GM12875 (cell line): ENCODE data around the gene PDIA3.

Experiments
- H3K4me3 ChIP-seq: one replicate; pipeline ENCODE4 v1.5.1; 2011; ENCODE audit warnings: low read depth, low read length, control low read depth
- TF ChIP-seq, protein P1 (sequence below): IDR thresholded peaks from 2 replicates; pipeline ENCODE4 v1.5.1; 2011; ENCODE audit warnings: low read depth, mild to moderate bottlenecking, control low read depth, inconsistent platforms, low read length, moderate library complexity, borderline replicate concordance; ENCODE audit not compliant: insufficient read depth

The PDIA3 gene

DNA sequence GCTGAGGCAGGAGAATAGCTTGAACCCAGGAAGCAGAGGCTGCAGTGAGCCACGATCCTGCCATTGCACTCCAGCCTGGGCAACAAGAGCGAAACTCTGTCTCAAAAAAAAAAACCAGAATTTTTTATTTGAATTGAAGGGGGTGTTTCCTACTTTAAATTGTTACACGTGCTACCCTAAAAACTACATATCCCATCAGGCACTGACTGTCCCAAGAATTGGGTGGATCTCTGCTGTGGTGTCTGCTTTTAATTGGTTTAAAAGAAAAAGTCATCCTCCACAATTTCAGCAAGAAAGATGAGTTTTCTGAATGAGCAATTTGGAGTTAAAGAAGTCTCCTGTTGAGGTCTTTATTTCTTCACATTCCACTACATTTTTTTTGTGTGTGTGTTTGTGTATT is 2.1 kb downstream of the PDIA3 start:
- TF ChIP-seq, protein P1, sequence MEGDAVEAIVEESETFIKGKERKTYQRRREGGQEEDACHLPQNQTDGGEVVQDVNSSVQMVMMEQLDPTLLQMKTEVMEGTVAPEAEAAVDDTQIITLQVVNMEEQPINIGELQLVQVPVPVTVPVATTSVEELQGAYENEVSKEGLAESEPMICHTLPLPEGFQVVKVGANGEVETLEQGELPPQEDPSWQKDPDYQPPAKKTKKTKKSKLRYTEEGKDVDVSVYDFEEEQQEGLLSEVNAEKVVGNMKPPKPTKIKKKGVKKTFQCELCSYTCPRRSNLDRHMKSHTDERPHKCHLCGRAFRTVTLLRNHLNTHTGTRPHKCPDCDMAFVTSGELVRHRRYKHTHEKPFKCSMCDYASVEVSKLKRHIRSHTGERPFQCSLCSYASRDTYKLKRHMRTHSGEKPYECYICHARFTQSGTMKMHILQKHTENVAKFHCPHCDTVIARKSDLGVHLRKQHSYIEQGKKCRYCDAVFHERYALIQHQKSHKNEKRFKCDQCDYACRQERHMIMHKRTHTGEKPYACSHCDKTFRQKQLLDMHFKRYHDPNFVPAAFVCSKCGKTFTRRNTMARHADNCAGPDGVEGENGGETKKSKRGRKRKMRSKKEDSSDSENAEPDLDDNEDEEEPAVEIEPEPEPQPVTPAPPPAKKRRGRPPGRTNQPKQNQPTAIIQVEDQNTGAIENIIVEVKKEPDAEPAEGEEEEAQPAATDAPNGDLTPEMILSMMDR, result no peak
- H3K4me3 ChIP-seq, result no peak overlapping the region

DNA sequence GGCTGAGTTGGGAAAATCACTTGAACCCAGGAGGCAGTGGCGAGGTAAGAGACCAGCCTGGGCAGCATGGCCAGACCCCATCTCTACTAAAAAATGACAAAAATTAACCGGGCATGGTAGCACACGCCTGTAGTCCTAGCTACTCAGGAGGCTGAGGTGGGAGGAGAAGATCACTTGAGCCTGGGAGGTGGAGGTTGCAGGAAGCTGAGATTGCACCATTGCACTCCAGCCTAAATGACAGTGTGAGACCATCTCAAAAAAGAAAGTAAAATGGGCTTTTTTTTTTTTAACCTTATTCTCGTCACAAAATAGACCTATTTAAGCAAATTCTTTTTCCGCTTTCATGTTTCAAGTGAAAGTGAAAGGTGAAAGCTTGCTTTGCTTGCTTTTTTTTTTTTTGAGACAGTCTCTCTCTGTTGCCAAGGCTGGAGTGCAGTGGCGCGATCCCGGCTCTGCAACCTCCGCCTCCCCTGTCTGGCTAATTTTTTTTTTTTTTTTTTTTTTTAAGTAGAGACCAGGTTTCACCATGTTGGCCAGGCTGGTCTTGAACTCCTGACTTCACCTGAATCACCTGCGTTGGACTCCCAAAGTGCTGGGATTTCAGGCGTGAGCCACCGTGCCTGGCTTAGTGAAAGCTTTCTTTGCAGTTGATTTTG is 3.6 kb downstream of the PDIA3 start:
- TF ChIP-seq, protein P1, result no peak
- H3K4me3 ChIP-seq, result peak overlapping the region; percentile 23

DNA sequence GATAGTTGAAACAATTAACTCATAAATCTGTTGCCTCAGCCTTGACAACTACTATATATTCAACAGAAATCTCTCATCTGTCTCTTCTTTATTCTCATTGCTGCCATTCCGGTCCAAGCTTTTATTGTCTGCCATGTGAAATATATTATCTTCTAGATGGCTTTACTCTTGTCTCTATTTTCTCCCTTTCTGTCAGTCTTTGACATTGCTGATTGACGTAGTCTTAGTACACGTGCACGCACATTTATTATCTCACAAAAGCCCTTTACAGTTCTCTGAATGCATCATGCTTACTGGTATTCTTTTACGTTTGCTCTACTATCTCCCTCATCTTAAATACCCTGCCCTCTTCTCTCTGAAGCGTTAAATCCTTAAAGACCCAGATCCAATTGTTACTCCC is 5.6 kb downstream of the PDIA3 start:
- TF ChIP-seq, protein P1, result no peak

DNA sequence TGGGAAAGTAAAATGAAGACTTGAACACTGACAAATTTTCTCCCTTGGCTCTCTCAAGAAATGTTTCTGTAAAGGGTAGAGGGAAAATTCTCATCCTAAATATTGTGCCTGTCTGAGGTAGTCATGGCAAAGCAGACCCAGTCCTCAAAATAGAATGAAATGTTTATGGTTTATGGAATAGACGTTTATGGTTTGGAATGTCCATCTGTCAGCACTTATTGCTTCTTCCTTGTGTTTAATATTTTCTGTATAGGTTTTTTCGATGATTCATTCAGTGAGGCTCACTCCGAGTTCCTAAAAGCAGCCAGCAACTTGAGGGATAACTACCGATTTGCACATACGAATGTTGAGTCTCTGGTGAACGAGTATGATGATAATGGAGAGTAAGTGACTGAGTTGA is 16.6 kb downstream of the PDIA3 start:
- H3K4me3 ChIP-seq, result no peak overlapping the region
- TF ChIP-seq, protein P1, result no peak

More for the DNA sequence above, 5.6 kb downstream of the PDIA3 start:
- H3K4me3 ChIP-seq, result no peak overlapping the region

DNA sequence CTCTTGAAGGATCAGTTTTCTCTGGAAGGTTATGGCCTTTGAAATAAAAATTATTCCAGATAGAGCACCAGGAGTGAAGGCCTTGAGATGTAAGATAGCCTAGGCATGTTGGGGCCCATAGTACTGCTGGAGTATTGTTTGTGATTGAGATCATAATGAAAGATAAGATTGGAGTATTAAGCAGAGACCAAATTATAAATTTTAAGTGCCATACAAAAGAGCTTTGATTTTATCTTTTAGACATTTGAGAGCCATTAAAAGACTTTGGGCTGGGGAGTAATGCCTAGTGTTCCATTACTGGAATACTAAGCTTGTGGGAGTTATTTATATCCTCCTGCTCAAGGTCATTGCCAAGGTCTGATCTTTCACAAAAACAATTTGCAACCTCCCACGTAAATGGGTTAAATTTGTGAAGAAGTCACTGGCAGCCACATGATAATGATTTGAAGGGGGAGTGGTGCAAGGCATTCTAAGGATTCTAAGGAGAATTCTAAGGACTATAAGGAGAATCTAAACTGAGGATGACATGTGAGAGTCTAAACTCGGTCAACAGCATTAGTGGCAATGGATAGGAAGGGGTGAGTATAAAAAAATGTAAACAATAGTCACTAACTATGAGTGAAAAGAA is 17.7 kb downstream of the PDIA3 start:
- no peak overlapping the region for H3K4me3 ChIP-seq
- TF ChIP-seq, protein P1, result no peak

DNA sequence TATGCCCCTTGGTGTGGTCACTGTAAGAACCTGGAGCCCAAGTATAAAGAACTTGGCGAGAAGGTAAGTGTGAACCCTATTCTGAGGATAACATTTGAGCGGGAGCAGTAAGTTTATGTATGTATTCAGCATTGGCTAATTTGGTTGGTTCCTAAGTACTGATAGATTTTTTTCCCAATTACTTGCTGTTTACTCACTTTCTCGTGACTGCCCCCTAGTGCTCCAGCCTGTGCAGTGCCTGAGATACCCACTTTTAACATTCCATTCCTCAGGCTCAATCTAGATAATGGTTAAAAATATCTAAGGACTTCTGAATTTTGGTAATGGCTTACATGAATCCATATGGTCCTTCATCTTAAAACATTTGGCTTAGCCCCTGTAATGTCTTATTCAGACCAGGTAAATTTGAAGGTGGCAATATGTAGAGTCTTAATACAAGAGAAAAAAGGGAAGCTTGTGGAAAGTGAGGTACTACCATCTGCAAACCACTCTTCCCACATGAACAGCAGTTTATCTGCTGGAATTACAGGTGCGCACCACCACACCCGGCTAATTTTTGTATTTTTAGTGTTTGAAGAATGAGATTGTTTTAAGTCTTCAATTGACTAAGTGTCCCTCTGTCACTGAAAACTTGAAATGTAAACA is 23.5 kb downstream of the PDIA3 start:
- TF ChIP-seq, protein P1, result peak; percentile 77
- H3K4me3 ChIP-seq, result no peak overlapping the region

DNA sequence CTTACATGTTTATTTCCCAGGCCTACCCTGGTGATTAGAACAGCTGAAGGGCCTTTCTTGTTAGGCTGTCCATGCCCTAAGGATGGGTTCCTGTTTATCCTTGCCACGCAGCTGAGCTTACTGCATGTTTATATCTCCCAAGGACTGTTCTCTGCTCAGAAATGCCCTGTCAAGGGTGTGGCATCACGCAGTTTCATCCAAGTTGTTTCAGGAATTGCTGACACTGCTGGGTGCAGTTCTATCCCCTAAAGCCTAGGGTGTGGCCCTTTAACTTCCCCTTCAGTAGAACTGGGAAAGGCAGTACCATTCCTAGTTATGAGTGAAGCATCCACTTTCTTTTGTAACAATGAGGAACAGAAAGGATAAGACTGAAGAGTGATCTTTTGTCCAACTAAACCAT is 25.6 kb downstream of the PDIA3 start:
- H3K4me3 ChIP-seq, result no peak overlapping the region
- TF ChIP-seq, protein P1, result no peak
